Sigmoid colon (tissue), 4 donors: ENCODE results near the gene UNC5A.

Experiments
- CTCF ChIP-seq, 4 experiments: fragments of 450-650 bp in 3 of 4; fragments of 200-600 bp in 1 of 4; IDR thresholded peaks; one replicate each; pipeline ENCODE4 v1.5.1; 2016 to 2019; ENCODE audit warnings: antibody characterized with exemption in 4 of 4, mild to moderate bottlenecking in 3 of 4, moderate library complexity in 2 of 4
- POLR2A ChIP-seq, 2 donors: fragments of 450-650 bp; IDR thresholded peaks; one replicate each; pipeline ENCODE4 v1.6.1; 2016; ENCODE audit warnings: antibody characterized with exemption in 2 of 2, mild to moderate bottlenecking in 2 of 2, moderate library complexity in 2 of 2
- POLR2AphosphoS5 ChIP-seq, 4 donors: sonication (generic); formaldehyde crosslinking; IDR thresholded peaks; one replicate each; pipeline ENCODE4 v1.6.1; 2017; ENCODE audit warnings: antibody characterized with exemption in 4 of 4

GRCh38 chr5:176881021-176881749 is 70.8 kb downstream of the UNC5A start:
- TF ChIP-seq CTCF (IDR thresholded peaks at IDR 0.05), result no peak
- TF ChIP-seq POLR2A (IDR thresholded peaks at IDR 0.05), result no peak
- TF ChIP-seq POLR2AphosphoS5 (IDR thresholded peaks at IDR 0.05), result no peak
